HEK293 (cell line): Measurements from ENCODE around the gene TNS1.

Experiments used
- CTCF ChIA-PET: fragments of 350-600 bp; formaldehyde crosslinking; extraction: SDS; loops from one replicate; lab custom pipeline; 2021; ENCODE audit warnings: antibody characterized with exemption; lab: Yijun Ruan, JAX
- POLR2A ChIA-PET: fragments of 300-600 bp; formaldehyde crosslinking; extraction: SDS; loops from one replicate; lab custom pipeline; 2020; ENCODE audit warnings: antibody characterized with exemption, inconsistent platforms; lab: Yijun Ruan, JAX
- H3K27ac ChIP-seq: fragments of 200-500 bp; sonication (Bioruptor generic); 2 replicates; pipeline ENCODE4 v1.5.1; 2014; ENCODE audit warnings: low read depth, low read length, control low read depth, inconsistent platforms; ENCODE audit errors: extremely low read depth
- H3K36me3 ChIP-seq, 2 experiments: fragments of 200-500 bp in 1 of 2; sonication (Bioruptor generic) in 1 of 2; 1 replicate in 1 of 2; 2 replicates in 1 of 2; pipeline ENCODE4 v1.5.1; 2014 to 2017; ENCODE audit warnings: inconsistent platforms in 2 of 2, low read length in 2 of 2; ENCODE audit not compliant: control insufficient read depth in 2 of 2, insufficient read depth in 1 of 2
- H3K4me1 ChIP-seq: fragments of 200-500 bp; sonication (Bioruptor generic); 2 replicates; pipeline ENCODE4 v1.5.1; 2014; ENCODE audit warnings: mild to moderate bottlenecking, low read length, inconsistent platforms; ENCODE audit not compliant: control insufficient read depth, insufficient read depth
- H3K4me3 ChIP-seq: 2 replicates; pipeline ENCODE4 v1.5.1; 2011; ENCODE audit warnings: low read depth, mild to moderate bottlenecking, control low read depth, low read length, moderate library complexity
- H3K9me3 ChIP-seq: fragments of 200-500 bp; sonication (Bioruptor generic); 2 replicates; pipeline ENCODE4 v1.5.1; 2014; ENCODE audit warnings: low read depth, low read length, inconsistent platforms; ENCODE audit not compliant: control insufficient read depth, insufficient read depth
- ATF2 ChIP-seq: fragments of 450-650 bp; formaldehyde crosslinking; IDR thresholded peaks from 2 replicates; pipeline ENCODE4 v1.5.1; 2016; ENCODE audit warnings: missing biosample characterization, missing genetic modification characterization, low read depth
- GFI1B ChIP-seq: fragments of 450-650 bp; formaldehyde crosslinking; IDR thresholded peaks from 2 replicates; pipeline ENCODE4 v1.5.1; 2016; ENCODE audit warnings: missing biosample characterization, missing genetic modification characterization
- GLIS1 ChIP-seq: fragments of 450-650 bp; formaldehyde crosslinking; IDR thresholded peaks from 2 replicates; pipeline ENCODE4 v1.5.1; 2016; ENCODE audit warnings: missing biosample characterization, missing genetic modification characterization
- HOXA7 ChIP-seq: sonication (generic); formaldehyde crosslinking; IDR thresholded peaks from 2 replicates; pipeline ENCODE4 v1.8.1; 2022; ENCODE audit warnings: missing genetic modification reagents, borderline replicate concordance
- HOXC10 ChIP-seq: sonication (generic); formaldehyde crosslinking; IDR thresholded peaks from 2 replicates; pipeline ENCODE4 v1.8.1; 2023; ENCODE audit warnings: mild to moderate bottlenecking, missing genetic modification reagents
- TCF7L2 ChIP-seq: IDR thresholded peaks from 2 replicates; pipeline ENCODE4 v1.6.1; 2011; ENCODE audit warnings: low read depth, mild to moderate bottlenecking, inconsistent platforms, low read length, moderate library complexity, borderline replicate concordance
- ZBTB17 ChIP-seq: fragments of 450-650 bp; formaldehyde crosslinking; IDR thresholded peaks from 2 replicates; pipeline ENCODE4 v1.5.1; 2016; ENCODE audit warnings: missing biosample characterization, missing genetic modification characterization
- ZBTB20 ChIP-seq: fragments of 450-650 bp; formaldehyde crosslinking; IDR thresholded peaks from 2 replicates; pipeline ENCODE4 v1.5.1; 2016; ENCODE audit warnings: missing biosample characterization, missing genetic modification characterization
- ZBTB26 ChIP-seq: fragments of 450-650 bp; formaldehyde crosslinking; optimal IDR thresholded peaks from 2 replicates; pipeline ENCODE3; 2016; ENCODE audit warnings: missing biosample characterization, mild to moderate bottlenecking, missing genetic modification characterization
- ZBTB48 ChIP-seq: fragments of 450-650 bp; formaldehyde crosslinking; IDR thresholded peaks from 2 replicates; pipeline ENCODE4 v1.5.1; 2016; ENCODE audit warnings: missing biosample characterization, missing genetic modification characterization
- ZNF121 ChIP-seq: fragments of 450-650 bp; formaldehyde crosslinking; IDR thresholded peaks from 2 replicates; pipeline ENCODE4 v1.5.1; 2016; ENCODE audit warnings: missing biosample characterization, missing genetic modification characterization
- ZNF132 ChIP-seq: fragments of 450-650 bp; formaldehyde crosslinking; IDR thresholded peaks from 2 replicates; pipeline ENCODE4 v1.5.1; 2017; ENCODE audit warnings: missing biosample characterization, missing genetic modification characterization, borderline replicate concordance
- ZNF174 ChIP-seq: fragments of 450-650 bp; formaldehyde crosslinking; IDR thresholded peaks from 2 replicates; pipeline ENCODE4 v1.5.0; 2017; ENCODE audit warnings: missing biosample characterization, mild to moderate bottlenecking, missing genetic modification characterization
- ZNF23 ChIP-seq: fragments of 450-650 bp; formaldehyde crosslinking; IDR thresholded peaks from 2 replicates; pipeline ENCODE4 v1.5.1; 2016; ENCODE audit warnings: missing biosample characterization, missing genetic modification characterization, borderline replicate concordance
- ZNF239 ChIP-seq: fragments of 450-650 bp; formaldehyde crosslinking; IDR thresholded peaks from 2 replicates; pipeline ENCODE4 v1.5.1; 2016; ENCODE audit warnings: missing biosample characterization, missing genetic modification characterization
- ZNF26 ChIP-seq: fragments of 450-650 bp; formaldehyde crosslinking; IDR thresholded peaks from 2 replicates; pipeline ENCODE4 v1.5.1; 2016; ENCODE audit warnings: missing biosample characterization, missing genetic modification characterization
- ZNF354C ChIP-seq: fragments of 450-650 bp; formaldehyde crosslinking; IDR thresholded peaks from 2 replicates; pipeline ENCODE4 v1.5.1; 2016; ENCODE audit warnings: missing biosample characterization, missing genetic modification characterization, low read depth, borderline replicate concordance
- ZNF473 ChIP-seq: fragments of 450-650 bp; formaldehyde crosslinking; IDR thresholded peaks from 2 replicates; pipeline ENCODE4 v1.5.1; 2017; ENCODE audit warnings: missing biosample characterization, missing genetic modification characterization
- ZNF510 ChIP-seq: fragments of 450-650 bp; formaldehyde crosslinking; IDR thresholded peaks from 2 replicates; pipeline ENCODE4 v1.5.1; 2018; ENCODE audit warnings: mild to moderate bottlenecking, missing genetic modification characterization, missing biosample characterization; ENCODE audit not compliant: insufficient replicate concordance
- ZNF521 ChIP-seq: fragments of 450-650 bp; formaldehyde crosslinking; IDR thresholded peaks from 2 replicates; pipeline ENCODE4 v1.5.1; 2017; ENCODE audit warnings: missing biosample characterization, mild to moderate bottlenecking, missing genetic modification characterization
- ZNF544 ChIP-seq: fragments of 450-650 bp; formaldehyde crosslinking; IDR thresholded peaks from 2 replicates; pipeline ENCODE4 v1.5.0; 2017; ENCODE audit warnings: missing biosample characterization, missing genetic modification characterization
- ZNF548 ChIP-seq: fragments of 450-650 bp; formaldehyde crosslinking; IDR thresholded peaks from 2 replicates; pipeline ENCODE4 v1.5.1; 2016; ENCODE audit warnings: missing biosample characterization, missing genetic modification characterization
- ZNF626 ChIP-seq: fragments of 450-650 bp; sonication (Bioruptor Pico); formaldehyde crosslinking; IDR thresholded peaks from 2 replicates; pipeline ENCODE4 v1.5.1; 2018; ENCODE audit warnings: missing biosample characterization, missing genetic modification characterization, inconsistent platforms
- ZNF639 ChIP-seq: fragments of 450-650 bp; formaldehyde crosslinking; IDR thresholded peaks from 2 replicates; pipeline ENCODE4 v1.5.1; 2016; ENCODE audit warnings: missing biosample characterization, missing genetic modification characterization
- ZNF654 ChIP-seq: fragments of 450-650 bp; formaldehyde crosslinking; IDR thresholded peaks from 2 replicates; pipeline ENCODE4 v1.5.1; 2016; ENCODE audit warnings: low read depth, missing biosample characterization, missing genetic modification characterization
- ZNF777 ChIP-seq: fragments of 450-650 bp; formaldehyde crosslinking; IDR thresholded peaks from 2 replicates; pipeline ENCODE4 v1.5.1; 2017; ENCODE audit warnings: missing biosample characterization, missing genetic modification characterization, borderline replicate concordance

TNS1 gene

GRCh38 chr2:217945530-217945929, 57.3 kb downstream of the TNS1 start (continued):
- no peak for TF ChIP-seq ZNF639 (tag by site-specific recombination)
- no peak for TF ChIP-seq TCF7L2
- TF ChIP-seq, all 188 proteins: peak for 0

GRCh38 chr2:217944923-217945322, 57.9 kb downstream of the TNS1 start:
- no peak for TF ChIP-seq ZNF521
- TF ChIP-seq ZNF239 (tag by site-specific recombination), result no peak
- TF ChIP-seq ZNF121 (tag by site-specific recombination), result no peak
- no peak for TF ChIP-seq ZNF777 (tag by site-specific recombination)
- no peak for TF ChIP-seq ZNF23 (tag by site-specific recombination)
- no peak for TF ChIP-seq ZBTB48 (tag by site-specific recombination)
- TF ChIP-seq GLIS1, result no peak
- no peak for TF ChIP-seq ZNF473 (tag by site-specific recombination)
- no peak for TF ChIP-seq ZNF26 (tag by site-specific recombination)
- TF ChIP-seq GFI1B, result no peak
- TF ChIP-seq ZBTB17 (tag by site-specific recombination), result no peak
- no peak for TF ChIP-seq ZNF544
- no peak for TF ChIP-seq ZNF654
- no peak for TF ChIP-seq ZNF548 (tag by site-specific recombination)
- no peak for TF ChIP-seq ZNF354C
- TF ChIP-seq ZNF132, result no peak
- no peak for TF ChIP-seq ATF2 (tag by site-specific recombination)
- TF ChIP-seq HOXC10 (CRISPR knock-in tag), result no peak
- TF ChIP-seq ZNF626 (tag by site-specific recombination), result no peak
- TF ChIP-seq ZNF510, result no peak
- H3K4me3 ChIP-seq, result no peak overlapping the region
- peaks cover 4% of the 10 kb centered on the region for H3K4me1 ChIP-seq
- ChIA-PET CTCF (interaction anchor here (0.7 to 2.3 kb wide), 9 partner anchors 30 to 159 kb away, joined by 3 to 11 read pairs (median 3); no protein-coding TSS in a partner anchor), POLR2A (no interaction called here)
- H3K9me3 ChIP-seq, result no peaks in the 10 kb centered on the region
- H3K27ac ChIP-seq, result no peak overlapping the region
- H3K36me3 ChIP-seq, result no peaks in the 10 kb centered on the region

GRCh38 chr2:217944366-217944765, 58.4 kb downstream of the TNS1 start:
- ChIA-PET POLR2A (no interaction called here), CTCF (interaction anchor here (0.7 to 2.3 kb wide), 12 partner anchors 19 to 159 kb away, joined by 3 to 11 read pairs (median 3); no protein-coding TSS in a partner anchor)
- H3K4me3 ChIP-seq, result no peak overlapping the region
- H3K27ac ChIP-seq, result no peak overlapping the region
- H3K4me1 ChIP-seq, result peaks cover 4% of the 10 kb centered on the region
- no peaks in the 10 kb centered on the region for H3K9me3 ChIP-seq
- TF ChIP-seq ZBTB26 (tag by site-specific recombination) (no peak), ZNF174 (tag by site-specific recombination) (no peak), ZBTB20 (tag by site-specific recombination) (no peak), HOXA7 (CRISPR knock-in tag) (no peak)
- no peaks in the 10 kb centered on the region for H3K36me3 ChIP-seq
